ENCODE measurements around the gene SLC25A1.

- TF ChIP-seq POLR2A (IDR thresholded peaks at IDR 0.05; ENCODE audit: low read length) = no peak
- TF ChIP-seq KDM1A (IDR thresholded peaks at IDR 0.05; ENCODE audit: low read depth) = no peak
- TF ChIP-seq CTCF (IDR thresholded peaks at IDR 0.05) = no peak
- no peak for TF ChIP-seq EP300 (IDR thresholded peaks at IDR 0.05)
Observed at GRCh38 chr22:19132693-19133400, 45.7 kb downstream of the SLC25A1 start.

Data from A549 (cell line).